SK-N-SH treated with all-trans-retinoic acid at 6 μM for 48 hours (cell line): ENCODE data around the gene SLC22A23.

ENCODE experiments used
- ATAC-seq: fragments of 200-7000 bp; cut with Tn5 transposase; 3 replicates; pipeline ENCODE4 v1.9.1; 2020; ENCODE audit warnings: mild to moderate bottlenecking, moderate library complexity
- ARNTL ChIP-seq: fragments of 450-650 bp; formaldehyde crosslinking; IDR thresholded peaks from 2 replicates; pipeline ENCODE4 v1.5.0; 2020; ENCODE audit warnings: low read depth, mild to moderate bottlenecking, moderate library complexity, borderline replicate concordance
- BACH2 ChIP-seq: fragments of 250-450 bp; sonication (Bioruptor Pico); IDR thresholded peaks from 2 replicates; pipeline ENCODE4 v1.9.0; 2021; ENCODE audit warnings: mild to moderate bottlenecking, borderline replicate concordance
- CSDC2 ChIP-seq: fragments of 250-450 bp; sonication (Bioruptor Pico); IDR thresholded peaks from 2 replicates; pipeline ENCODE4 v1.5.0; 2020; ENCODE audit warnings: mild to moderate bottlenecking, moderate library complexity
- ESRRG ChIP-seq: fragments of 250-450 bp; sonication (Bioruptor Pico); IDR thresholded peaks from 2 replicates; pipeline ENCODE4 v1.6.1; 2021; ENCODE audit warnings: mild to moderate bottlenecking
- GLIS3 ChIP-seq: fragments of 250-450 bp; sonication (Bioruptor Pico); IDR thresholded peaks from 2 replicates; pipeline ENCODE4 v1.5.0; 2020; ENCODE audit warnings: mild to moderate bottlenecking, moderate library complexity
- ISL1 ChIP-seq: fragments of 250-450 bp; sonication (Bioruptor Pico); IDR thresholded peaks from 2 replicates; pipeline ENCODE4 v2.1.2; 2022; ENCODE audit warnings: mild to moderate bottlenecking, moderate library complexity
- OSR1 ChIP-seq: fragments of 250-450 bp; sonication (Bioruptor Pico); IDR thresholded peaks from 2 replicates; pipeline ENCODE4 v1.8.0; 2022; ENCODE audit warnings: moderate library complexity, mild to moderate bottlenecking, inconsistent platforms
- PATZ1 ChIP-seq: fragments of 250-450 bp; sonication (Bioruptor Pico); IDR thresholded peaks from 2 replicates; pipeline ENCODE4 v1.8.0; 2020; ENCODE audit warnings: mild to moderate bottlenecking, moderate library complexity, borderline replicate concordance
- POU6F1 ChIP-seq: fragments of 250-450 bp; sonication (Bioruptor Pico); IDR thresholded peaks from 2 replicates; pipeline ENCODE4 v1.8.0; 2021; ENCODE audit warnings: low read depth, mild to moderate bottlenecking, moderate library complexity, borderline replicate concordance
- PPARA ChIP-seq: fragments of 250-450 bp; sonication (Bioruptor Pico); IDR thresholded peaks from 2 replicates; pipeline ENCODE4 v1.5.0; 2020; ENCODE audit warnings: mild to moderate bottlenecking, borderline replicate concordance
- RARB ChIP-seq: fragments of 250-450 bp; sonication (Bioruptor Pico); IDR thresholded peaks from 2 replicates; pipeline ENCODE4 v1.8.0; 2021; ENCODE audit warnings: mild to moderate bottlenecking, moderate library complexity
- SNAI2 ChIP-seq: fragments of 250-450 bp; sonication (Bioruptor Pico); IDR thresholded peaks from 2 replicates; pipeline ENCODE4 v1.5.0; 2020; ENCODE audit warnings: mild to moderate bottlenecking, moderate library complexity
- TCF4 ChIP-seq: fragments of 250-450 bp; sonication (Bioruptor Pico); IDR thresholded peaks from 2 replicates; pipeline ENCODE4 v1.8.0; 2021; ENCODE audit warnings: mild to moderate bottlenecking, moderate library complexity, borderline replicate concordance
- TOX ChIP-seq: fragments of 250-450 bp; sonication (Bioruptor Pico); IDR thresholded peaks from 2 replicates; pipeline ENCODE4 v1.8.0; 2021; ENCODE audit warnings: mild to moderate bottlenecking, moderate library complexity, borderline replicate concordance
- ZC3H10 ChIP-seq: fragments of 250-450 bp; sonication (Bioruptor Pico); IDR thresholded peaks from 2 replicates; pipeline ENCODE4 v1.5.1; 2021; ENCODE audit warnings: mild to moderate bottlenecking, moderate library complexity
- ZFP30 ChIP-seq: fragments of 450-650 bp; formaldehyde crosslinking; IDR thresholded peaks from 2 replicates; pipeline ENCODE4 v1.5.0; 2022; ENCODE audit warnings: mild to moderate bottlenecking, moderate library complexity
- ZNF565 ChIP-seq: fragments of 450-650 bp; formaldehyde crosslinking; conservative IDR thresholded peaks from 2 replicates; pipeline ENCODE4 v1.5.0; 2020; ENCODE audit warnings: low read depth, mild to moderate bottlenecking, moderate library complexity
- ZNF70 ChIP-seq: fragments of 450-650 bp; formaldehyde crosslinking; IDR thresholded peaks from 2 replicates; pipeline ENCODE4 v1.5.0; 2020; ENCODE audit warnings: mild to moderate bottlenecking, moderate library complexity
- ZNF8 ChIP-seq: fragments of 450-650 bp; formaldehyde crosslinking; IDR thresholded peaks from 2 replicates; pipeline ENCODE4 v1.5.0; 2020; ENCODE audit warnings: mild to moderate bottlenecking, moderate library complexity
- TF ChIP-seq, protein P1 (sequence below): fragments of 250-450 bp; sonication (Bioruptor Pico); IDR thresholded peaks from 2 replicates; pipeline ENCODE4 v1.5.1; 2020; ENCODE audit warnings: low read depth, mild to moderate bottlenecking, moderate library complexity
- TF ChIP-seq, protein P2 (sequence below): fragments of 250-450 bp; sonication (Bioruptor Pico); IDR thresholded peaks from 2 replicates; pipeline ENCODE4 v1.5.0; 2020; ENCODE audit warnings: mild to moderate bottlenecking, moderate library complexity
- TF ChIP-seq, protein P3 (sequence below): fragments of 250-450 bp; sonication (Bioruptor Pico); IDR thresholded peaks from 2 replicates; pipeline ENCODE4 v1.5.1; 2021; ENCODE audit warnings: mild to moderate bottlenecking, moderate library complexity

Gene SLC22A23

DNA sequence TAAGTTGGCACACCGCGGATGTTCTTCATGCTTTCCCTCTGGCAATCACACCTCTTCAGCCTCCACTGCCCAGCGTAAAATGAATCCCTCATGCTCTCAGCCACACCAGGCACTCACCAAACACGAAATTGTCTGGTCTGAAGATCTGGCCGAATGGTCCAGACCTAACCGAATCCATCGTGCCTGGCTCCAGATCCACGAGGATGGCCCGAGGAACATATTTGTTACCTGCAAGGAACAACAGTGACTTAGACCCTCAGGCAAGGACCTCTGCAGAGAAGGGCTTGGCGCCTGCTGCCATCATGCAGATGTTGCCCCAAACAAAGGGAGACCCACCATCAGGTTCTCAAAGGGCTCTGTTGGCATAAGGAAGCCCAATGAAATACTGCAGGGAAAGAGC, 230.8 kb downstream of the SLC22A23 start:
- TF ChIP-seq PATZ1 (no peak), ZNF70 (CRISPR knock-in tag) (no peak), RARB (CRISPR knock-in tag) (no peak), PPARA (CRISPR knock-in tag) (no peak), ZC3H10 (CRISPR knock-in tag) (no peak), ARNTL (CRISPR knock-in tag) (no peak), ISL1 (CRISPR knock-in tag) (no peak), TOX (CRISPR knock-in tag) (no peak), ZNF565 (no peak), OSR1 (CRISPR knock-in tag) (no peak), CSDC2 (CRISPR knock-in tag) (no peak), BACH2 (CRISPR knock-in tag) (no peak), TCF4 (CRISPR knock-in tag) (no peak), ESRRG (no peak)
- ATAC-seq = no peak

DNA sequence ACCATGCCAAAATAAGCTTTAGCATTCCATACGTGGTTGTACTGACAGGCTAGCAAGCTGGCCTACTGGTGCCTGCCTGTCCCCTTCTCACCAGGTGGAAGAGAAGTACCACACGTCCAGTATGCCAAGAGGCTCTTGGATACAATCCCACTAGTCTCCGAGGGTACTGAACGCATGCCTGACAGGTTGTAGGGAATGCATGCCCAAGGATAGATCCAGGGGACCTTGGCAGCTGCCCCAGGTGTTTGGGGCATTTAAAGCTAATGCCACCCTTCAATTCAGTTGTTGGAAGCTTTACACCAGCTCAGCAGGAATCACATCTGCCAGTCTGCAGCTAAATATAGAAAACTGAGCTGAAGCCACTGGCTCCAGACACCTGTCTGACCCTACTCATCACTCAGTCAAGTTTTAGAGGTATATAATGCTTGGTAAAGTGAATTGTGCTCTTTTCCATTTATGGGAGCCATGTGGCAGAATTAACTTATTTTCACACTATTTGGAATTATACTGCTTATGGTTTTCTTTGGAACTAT, 234.3 kb downstream of the SLC22A23 start:
- TF ChIP-seq, protein P1, sequence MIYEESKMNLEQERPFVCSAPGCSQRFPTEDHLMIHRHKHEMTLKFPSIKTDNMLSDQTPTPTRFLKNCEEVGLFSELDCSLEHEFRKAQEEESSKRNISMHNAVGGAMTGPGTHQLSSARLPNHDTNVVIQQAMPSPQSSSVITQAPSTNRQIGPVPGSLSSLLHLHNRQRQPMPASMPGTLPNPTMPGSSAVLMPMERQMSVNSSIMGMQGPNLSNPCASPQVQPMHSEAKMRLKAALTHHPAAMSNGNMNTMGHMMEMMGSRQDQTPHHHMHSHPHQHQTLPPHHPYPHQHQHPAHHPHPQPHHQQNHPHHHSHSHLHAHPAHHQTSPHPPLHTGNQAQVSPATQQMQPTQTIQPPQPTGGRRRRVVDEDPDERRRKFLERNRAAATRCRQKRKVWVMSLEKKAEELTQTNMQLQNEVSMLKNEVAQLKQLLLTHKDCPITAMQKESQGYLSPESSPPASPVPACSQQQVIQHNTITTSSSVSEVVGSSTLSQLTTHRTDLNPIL (CRISPR knock-in tag) = no peak
- 0 out of 2 replicates have a peak, but pooled peaks have one; percentile 10 for TF ChIP-seq ZFP30 (CRISPR knock-in tag)
- ATAC-seq = no peak

- ATAC-seq = no peak
- no peak for TF ChIP-seq CSDC2 (CRISPR knock-in tag)
- TF ChIP-seq GLIS3 (CRISPR knock-in tag) = no peak
- TF ChIP-seq, protein P2, sequence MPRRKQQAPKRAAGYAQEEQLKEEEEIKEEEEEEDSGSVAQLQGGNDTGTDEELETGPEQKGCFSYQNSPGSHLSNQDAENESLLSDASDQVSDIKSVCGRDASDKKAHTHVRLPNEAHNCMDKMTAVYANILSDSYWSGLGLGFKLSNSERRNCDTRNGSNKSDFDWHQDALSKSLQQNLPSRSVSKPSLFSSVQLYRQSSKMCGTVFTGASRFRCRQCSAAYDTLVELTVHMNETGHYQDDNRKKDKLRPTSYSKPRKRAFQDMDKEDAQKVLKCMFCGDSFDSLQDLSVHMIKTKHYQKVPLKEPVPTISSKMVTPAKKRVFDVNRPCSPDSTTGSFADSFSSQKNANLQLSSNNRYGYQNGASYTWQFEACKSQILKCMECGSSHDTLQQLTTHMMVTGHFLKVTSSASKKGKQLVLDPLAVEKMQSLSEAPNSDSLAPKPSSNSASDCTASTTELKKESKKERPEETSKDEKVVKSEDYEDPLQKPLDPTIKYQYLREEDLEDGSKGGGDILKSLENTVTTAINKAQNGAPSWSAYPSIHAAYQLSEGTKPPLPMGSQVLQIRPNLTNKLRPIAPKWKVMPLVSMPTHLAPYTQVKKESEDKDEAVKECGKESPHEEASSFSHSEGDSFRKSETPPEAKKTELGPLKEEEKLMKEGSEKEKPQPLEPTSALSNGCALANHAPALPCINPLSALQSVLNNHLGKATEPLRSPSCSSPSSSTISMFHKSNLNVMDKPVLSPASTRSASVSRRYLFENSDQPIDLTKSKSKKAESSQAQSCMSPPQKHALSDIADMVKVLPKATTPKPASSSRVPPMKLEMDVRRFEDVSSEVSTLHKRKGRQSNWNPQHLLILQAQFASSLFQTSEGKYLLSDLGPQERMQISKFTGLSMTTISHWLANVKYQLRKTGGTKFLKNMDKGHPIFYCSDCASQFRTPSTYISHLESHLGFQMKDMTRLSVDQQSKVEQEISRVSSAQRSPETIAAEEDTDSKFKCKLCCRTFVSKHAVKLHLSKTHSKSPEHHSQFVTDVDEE = no peak
- no peak for TF ChIP-seq ESRRG
- no peak for TF ChIP-seq BACH2 (CRISPR knock-in tag)
- no peak for TF ChIP-seq SNAI2
- TF ChIP-seq PATZ1 = no peak
- no peak for TF ChIP-seq TOX (CRISPR knock-in tag)
Measured at GRCh38 chr6:3221578-3221977, 235.3 kb downstream of the SLC22A23 start.

DNA sequence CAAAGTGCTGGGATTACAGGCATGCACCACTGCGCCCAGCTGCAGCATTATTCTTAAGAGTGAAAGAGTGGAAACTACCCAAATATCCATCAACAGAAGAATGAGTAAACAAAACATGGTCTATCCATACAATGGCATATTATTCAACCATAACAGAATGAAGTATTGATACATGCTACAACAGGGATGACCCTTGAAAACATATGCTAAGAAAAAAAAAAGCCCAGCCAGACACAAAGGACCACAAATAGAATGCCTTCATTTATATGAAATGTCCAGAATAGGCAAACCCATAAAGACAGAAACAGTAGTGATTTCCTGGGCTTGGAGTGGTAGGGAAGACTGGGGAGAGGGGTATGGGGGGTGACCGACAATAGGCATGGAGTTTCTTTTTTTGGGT, 236.5 kb downstream of the SLC22A23 start:
- ATAC-seq = no peak
- TF ChIP-seq ARNTL (CRISPR knock-in tag) = no peak
- TF ChIP-seq, protein P3, sequence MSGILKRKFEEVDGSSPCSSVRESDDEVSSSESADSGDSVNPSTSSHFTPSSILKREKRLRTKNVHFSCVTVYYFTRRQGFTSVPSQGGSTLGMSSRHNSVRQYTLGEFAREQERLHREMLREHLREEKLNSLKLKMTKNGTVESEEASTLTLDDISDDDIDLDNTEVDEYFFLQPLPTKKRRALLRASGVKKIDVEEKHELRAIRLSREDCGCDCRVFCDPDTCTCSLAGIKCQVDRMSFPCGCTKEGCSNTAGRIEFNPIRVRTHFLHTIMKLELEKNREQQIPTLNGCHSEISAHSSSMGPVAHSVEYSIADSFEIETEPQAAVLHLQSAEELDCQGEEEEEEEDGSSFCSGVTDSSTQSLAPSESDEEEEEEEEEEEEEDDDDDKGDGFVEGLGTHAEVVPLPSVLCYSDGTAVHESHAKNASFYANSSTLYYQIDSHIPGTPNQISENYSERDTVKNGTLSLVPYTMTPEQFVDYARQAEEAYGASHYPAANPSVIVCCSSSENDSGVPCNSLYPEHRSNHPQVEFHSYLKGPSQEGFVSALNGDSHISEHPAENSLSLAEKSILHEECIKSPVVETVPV = no peak
- no peak for TF ChIP-seq POU6F1 (CRISPR knock-in tag)
- TF ChIP-seq, protein P2 = no peak
- no peak for TF ChIP-seq ZC3H10 (CRISPR knock-in tag)
- TF ChIP-seq ZFP30 (CRISPR knock-in tag) = no peak
- TF ChIP-seq RARB (CRISPR knock-in tag) = no peak
- TF ChIP-seq ISL1 (CRISPR knock-in tag) = no peak
- no peak for TF ChIP-seq SNAI2
- no peak for TF ChIP-seq CSDC2 (CRISPR knock-in tag)
- no peak for TF ChIP-seq OSR1 (CRISPR knock-in tag)
- TF ChIP-seq ESRRG = no peak
- no peak for TF ChIP-seq ZNF8
- no peak for TF ChIP-seq ZNF70 (CRISPR knock-in tag)
- TF ChIP-seq TOX (CRISPR knock-in tag) = no peak
